OCI-LY7 (cell line): Measurements from ENCODE around the gene TPT1.

Experiments used
- EZH2phosphoT487 ChIP-seq: fragments of 200-600 bp; sonication (generic); IDR thresholded peaks from 2 replicates; pipeline ENCODE4 v1.6.1; 2018; ENCODE audit warnings: low read depth, borderline replicate concordance, mild to moderate bottlenecking, mixed run types, antibody characterized with exemption, low read length, moderate library complexity, mixed read lengths
- TF ChIP-seq, protein P1 (sequence below): fragments of 200-600 bp; sonication (generic); conservative IDR thresholded peaks from 2 replicates; pipeline ENCODE4 v1.5.1; 2014; ENCODE audit warnings: mild to moderate bottlenecking, antibody characterized with exemption, low read length, moderate library complexity, mixed read lengths

DNA sequence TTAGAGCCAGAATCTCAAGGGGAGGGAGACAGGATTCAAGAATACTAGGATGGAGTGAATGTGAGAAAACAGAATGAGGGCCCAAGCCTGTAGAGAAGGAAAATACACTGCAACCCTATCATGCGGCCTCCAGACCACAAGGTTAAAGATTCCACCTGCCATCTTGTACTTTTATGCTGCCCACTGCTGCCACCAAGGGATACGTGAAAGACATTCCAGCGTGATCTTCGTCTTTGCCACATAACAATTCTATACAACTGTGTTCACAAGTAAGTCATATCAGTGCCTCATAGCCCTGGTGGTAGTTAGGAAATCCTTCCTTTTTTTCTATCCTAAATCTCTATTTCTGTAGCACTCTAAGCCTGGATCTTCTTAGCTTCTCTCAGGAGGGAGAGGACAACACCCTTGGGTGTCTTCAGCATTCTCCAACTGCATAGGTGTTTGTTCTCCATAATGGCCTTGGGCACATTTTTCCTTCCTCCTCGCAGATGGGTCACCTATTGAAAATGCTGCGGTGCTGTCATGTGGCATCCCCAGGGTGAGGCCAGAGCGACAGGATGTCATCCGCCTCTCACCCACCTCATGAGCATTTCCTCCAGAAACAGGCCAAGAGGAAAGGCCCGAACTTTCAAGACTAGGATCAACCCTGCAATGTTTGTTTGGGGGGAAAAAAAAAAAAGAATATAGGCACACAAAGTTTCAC is 13.6 kb downstream of the TPT1 start:
- TF ChIP-seq, protein P1, sequence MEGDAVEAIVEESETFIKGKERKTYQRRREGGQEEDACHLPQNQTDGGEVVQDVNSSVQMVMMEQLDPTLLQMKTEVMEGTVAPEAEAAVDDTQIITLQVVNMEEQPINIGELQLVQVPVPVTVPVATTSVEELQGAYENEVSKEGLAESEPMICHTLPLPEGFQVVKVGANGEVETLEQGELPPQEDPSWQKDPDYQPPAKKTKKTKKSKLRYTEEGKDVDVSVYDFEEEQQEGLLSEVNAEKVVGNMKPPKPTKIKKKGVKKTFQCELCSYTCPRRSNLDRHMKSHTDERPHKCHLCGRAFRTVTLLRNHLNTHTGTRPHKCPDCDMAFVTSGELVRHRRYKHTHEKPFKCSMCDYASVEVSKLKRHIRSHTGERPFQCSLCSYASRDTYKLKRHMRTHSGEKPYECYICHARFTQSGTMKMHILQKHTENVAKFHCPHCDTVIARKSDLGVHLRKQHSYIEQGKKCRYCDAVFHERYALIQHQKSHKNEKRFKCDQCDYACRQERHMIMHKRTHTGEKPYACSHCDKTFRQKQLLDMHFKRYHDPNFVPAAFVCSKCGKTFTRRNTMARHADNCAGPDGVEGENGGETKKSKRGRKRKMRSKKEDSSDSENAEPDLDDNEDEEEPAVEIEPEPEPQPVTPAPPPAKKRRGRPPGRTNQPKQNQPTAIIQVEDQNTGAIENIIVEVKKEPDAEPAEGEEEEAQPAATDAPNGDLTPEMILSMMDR = no peak; the same call in 1 of the 2 replicates
- no peak for TF ChIP-seq EZH2phosphoT487
